Omental fat pad (tissue), 4 donors: ENCODE data around the gene EPG5. TPM values are rescaled to one million over a fixed set of nuclear protein-coding genes. Genes with fewer than 3 reads are reported as not detected.
"Not testable (repeated sequence)": the region's sequence is repeated elsewhere in the genome, so short reads cannot be mapped to it uniquely, and the experiment has no call there.

Source experiments
- ATAC-seq: fragments of 150-250 bp; one replicate; pipeline ENCODE4 v1.9.1; 2016; ENCODE audit warnings: mild to moderate bottlenecking, moderate library complexity; ENCODE audit not compliant: low FRiP score
- DNase-seq: peaks from one replicate; pipeline ENCODE4 v3.0.0-alpha.2; 2019; ENCODE audit warnings: low spot score
- total RNA-seq, 4 donors: library from RNA; depleted of rRNA; stranded (reverse); fragments of >200 nt; gene quantifications; one replicate each; pipeline ENCODE4 v1.1.0, GENCODE V29; 2016
- TF ChIP-seq, protein P1 (sequence below), 3 donors: fragments of 450-650 bp; IDR thresholded peaks; one replicate each; pipeline ENCODE4 v1.5.1; 2016 to 2017; ENCODE audit warnings: antibody characterized with exemption in 3 of 3, mild to moderate bottlenecking in 3 of 3, moderate library complexity in 2 of 3

Gene EPG5
- total RNA-seq, 4 donors from 2014 or later, result 24.9 to 43.7 (median 26.2) TPM

- no peak for ATAC-seq
- DNase-seq, result no peak
- TF ChIP-seq, protein P1, sequence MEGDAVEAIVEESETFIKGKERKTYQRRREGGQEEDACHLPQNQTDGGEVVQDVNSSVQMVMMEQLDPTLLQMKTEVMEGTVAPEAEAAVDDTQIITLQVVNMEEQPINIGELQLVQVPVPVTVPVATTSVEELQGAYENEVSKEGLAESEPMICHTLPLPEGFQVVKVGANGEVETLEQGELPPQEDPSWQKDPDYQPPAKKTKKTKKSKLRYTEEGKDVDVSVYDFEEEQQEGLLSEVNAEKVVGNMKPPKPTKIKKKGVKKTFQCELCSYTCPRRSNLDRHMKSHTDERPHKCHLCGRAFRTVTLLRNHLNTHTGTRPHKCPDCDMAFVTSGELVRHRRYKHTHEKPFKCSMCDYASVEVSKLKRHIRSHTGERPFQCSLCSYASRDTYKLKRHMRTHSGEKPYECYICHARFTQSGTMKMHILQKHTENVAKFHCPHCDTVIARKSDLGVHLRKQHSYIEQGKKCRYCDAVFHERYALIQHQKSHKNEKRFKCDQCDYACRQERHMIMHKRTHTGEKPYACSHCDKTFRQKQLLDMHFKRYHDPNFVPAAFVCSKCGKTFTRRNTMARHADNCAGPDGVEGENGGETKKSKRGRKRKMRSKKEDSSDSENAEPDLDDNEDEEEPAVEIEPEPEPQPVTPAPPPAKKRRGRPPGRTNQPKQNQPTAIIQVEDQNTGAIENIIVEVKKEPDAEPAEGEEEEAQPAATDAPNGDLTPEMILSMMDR (IDR thresholded peaks at IDR 0.05), result no peak
Measured at GRCh38 chr18:45980229-45980628, 13.1 kb upstream of the EPG5 start.

- TF ChIP-seq, protein P1 (IDR thresholded peaks at IDR 0.05), result no peak
- no peak for ATAC-seq
- no peak for DNase-seq
Measured at GRCh38 chr18:45978084-45978483, 11.0 kb upstream of the EPG5 start.

- TF ChIP-seq, protein P1 (IDR thresholded peaks at IDR 0.05), result no peak
- DNase-seq (no peak), ATAC-seq (no peak)
Measured at GRCh38 chr18:45976974-45977373, 9.8 kb upstream of the EPG5 start.

DNA sequence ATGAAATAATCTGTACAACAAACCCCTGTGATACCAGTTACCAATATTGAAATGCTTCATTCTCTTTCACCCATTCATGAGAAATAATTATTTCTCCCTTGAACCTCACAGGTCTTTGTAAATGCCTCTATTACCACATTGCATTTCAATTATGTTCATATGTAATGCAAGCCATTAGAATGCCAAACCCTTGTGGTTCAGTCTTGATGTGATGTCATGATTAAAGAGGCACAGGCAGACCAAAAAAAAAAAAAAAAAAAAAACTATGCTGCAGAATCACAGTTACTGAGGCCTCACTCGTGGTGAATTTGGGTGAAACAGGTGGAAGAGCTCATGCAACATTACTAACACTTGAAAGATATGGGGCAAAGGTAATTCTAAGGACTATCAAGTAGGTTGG is 9.4 kb upstream of the EPG5 start:
- DNase-seq (no peak), ATAC-seq (no peak)
- TF ChIP-seq, protein P1 (IDR thresholded peaks at IDR 0.05), result no peak

DNA sequence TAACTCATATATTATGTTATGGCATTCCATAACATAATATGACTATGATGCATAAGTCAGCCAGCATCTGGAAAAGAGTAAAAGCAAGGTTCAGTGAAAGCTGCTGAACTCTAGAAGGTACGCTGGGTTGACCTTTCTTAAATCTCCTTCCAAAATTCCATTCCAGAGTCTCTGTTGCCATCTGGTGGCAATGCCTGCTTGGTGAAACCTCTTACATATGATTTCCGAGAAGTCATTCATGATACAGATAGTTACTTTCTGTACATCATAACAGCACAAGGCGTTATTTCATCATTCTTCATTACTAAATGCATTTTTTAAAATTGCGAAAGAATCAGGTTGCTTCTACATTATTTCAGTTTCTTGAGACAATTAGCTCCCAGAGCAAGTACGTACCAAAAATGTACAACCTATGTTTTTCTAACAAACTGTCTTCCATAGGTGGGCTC is 7.0 kb upstream of the EPG5 start:
- TF ChIP-seq, protein P1 (IDR thresholded peaks at IDR 0.05), result peak in 2 of 3 donors; percentile 10 to 25
- no peak for DNase-seq
- peak; percentile 85 for ATAC-seq

- not testable (repeated sequence) for ATAC-seq, DNase-seq
Measured at GRCh38 chr18:45964913-45965312, 2.2 kb downstream of the EPG5 start.

- TF ChIP-seq, protein P1 (IDR thresholded peaks at IDR 0.05), result no peak
- ATAC-seq, result no peak
- DNase-seq, result no peak
Measured at GRCh38 chr18:45962866-45963265, 4.3 kb downstream of the EPG5 start.

GRCh38 chr18:45962461-45962860 is 4.7 kb downstream of the EPG5 start:
- TF ChIP-seq, protein P1 (IDR thresholded peaks at IDR 0.05), result no peak
- no peak for ATAC-seq
- DNase-seq, result no peak

DNA sequence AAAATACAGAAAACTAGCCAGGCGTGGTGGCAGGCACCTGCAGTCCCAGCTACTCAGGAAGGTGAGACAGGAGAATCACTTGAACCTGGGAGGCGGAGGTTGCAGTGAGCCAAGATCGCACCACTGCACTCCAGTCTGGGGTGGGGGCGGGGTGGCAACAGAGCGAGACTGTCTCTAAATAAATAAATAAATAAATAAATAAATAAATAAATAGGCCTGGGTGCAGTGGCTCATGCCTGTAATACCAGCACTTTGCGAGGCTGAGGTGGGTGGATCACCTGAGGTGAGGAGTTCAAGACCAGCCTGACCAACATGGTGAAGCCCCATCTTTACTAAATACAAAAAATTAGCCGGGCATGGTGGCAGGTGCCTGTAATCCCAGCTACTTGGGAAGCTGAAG is 7.6 kb downstream of the EPG5 start:
- DNase-seq, ATAC-seq: not testable (repeated sequence)
